ENCODE measurements around the gene VEZF1.

- no peak for TF ChIP-seq EZH2 (IDR thresholded peaks at IDR 0.05; ENCODE audit: insufficient read depth, poor library complexity, severe bottlenecking)
- TF ChIP-seq EZH2phosphoT487 (IDR thresholded peaks at IDR 0.05; ENCODE audit: insufficient read depth, low read depth) = no peak
Measured at GRCh38 chr17:58002154-58002948, 14.3 kb upstream of the VEZF1 start.

Data from GM23248 (cell line).